ENCODE data around the gene KTI12.

GRCh38 chr1:51989582-51990477 lies 43.8 kb downstream of the KTI12 start:
- TF ChIP-seq ZNF274 (IDR thresholded peaks at IDR 0.05; ENCODE audit: low read depth, low read length) (no peak), SUZ12 (IDR thresholded peaks at IDR 0.05; ENCODE audit: extremely low read depth, insufficient read depth, insufficient read length) (no peak)

Data from NT2/D1 (cell line).